GM10248 (cell line): ENCODE data around the gene CNEP1R1.

Experiments
- CTCF ChIA-PET: fragments of 300-600 bp; sonication (Branson Sonifier 250); formaldehyde crosslinking; extraction: SDS; loops from one replicate; lab custom pipeline; 2021; ENCODE audit warnings: antibody characterized with exemption; lab: Yijun Ruan, JAX
- POLR2A ChIA-PET: fragments of 350-650 bp; sonication (Branson Sonifier 250); formaldehyde crosslinking; extraction: SDS; loops from one replicate; lab custom pipeline; 2020; ENCODE audit warnings: antibody characterized with exemption; lab: Yijun Ruan, JAX
- DNase-seq: peaks from one replicate; pipeline ENCODE4 v3.0.0; 2012; ENCODE audit errors: extremely low spot score
- CTCF ChIP-seq: IDR thresholded peaks from 2 replicates; pipeline ENCODE4 v1.5.1; 2012; ENCODE audit warnings: mild to moderate bottlenecking, low read depth; ENCODE audit errors: extremely low read depth, missing control alignments, control extremely low read depth

Gene CNEP1R1

GRCh38 chr16:50001144-50001543 is 23.9 kb upstream of the CNEP1R1 start:
- DNase-seq = no peak
- TF ChIP-seq CTCF = no peak
- CTCF ChIA-PET = no interaction called here
- POLR2A ChIA-PET = no interaction called here

GRCh38 chr16:50002190-50002589 is 22.8 kb upstream of the CNEP1R1 start:
- ChIA-PET POLR2A (no interaction called here), CTCF (interaction anchor here (1.6 kb wide), 1 partner anchor 9 kb away, joined by 4 read pairs; no protein-coding TSS in a partner anchor)

GRCh38 chr16:50004239-50004638 is 20.8 kb upstream of the CNEP1R1 start:
- TF ChIP-seq CTCF = no peak
- ChIA-PET POLR2A (no interaction called here), CTCF (interaction anchor here (1.8 kb wide), 1 partner anchor 20 kb away, joined by 4 read pairs; the partner anchor contains the start of gene CNEP1R1)
- no peak for DNase-seq

More at GRCh38 chr16:50002190-50002589, 22.8 kb upstream of the CNEP1R1 start:
- no peak for TF ChIP-seq CTCF
- DNase-seq = no peak

GRCh38 chr16:50006964-50007363 is 18.1 kb upstream of the CNEP1R1 start:
- TF ChIP-seq CTCF = no peak
- no peak for DNase-seq
- ChIA-PET POLR2A (no interaction called here), CTCF (interaction anchor here (3.0 kb wide), 1 partner anchor 18 kb away, joined by 15 read pairs; the partner anchor contains the start of gene CNEP1R1)

- no peak for TF ChIP-seq CTCF
- POLR2A ChIA-PET = no interaction called here
These were observed 17.3 kb upstream of the CNEP1R1 start for GRCh38 chr16:50007744-50008143.

GRCh38 chr16:50010212-50010611 is 14.8 kb upstream of the CNEP1R1 start:
- ChIA-PET POLR2A (no interaction called here), CTCF (interaction anchor here (1.0 kb wide), 1 partner anchor 15 kb away, joined by 7 read pairs; the partner anchor contains the start of gene CNEP1R1)
- DNase-seq = no peak
- no peak for TF ChIP-seq CTCF

More at GRCh38 chr16:50007744-50008143, 17.3 kb upstream of the CNEP1R1 start:
- DNase-seq = no peak
- CTCF ChIA-PET = interaction anchor here (1.2 to 3.0 kb wide), 2 partner anchors 13 to 17 kb away, joined by 4 to 15 read pairs; partner anchors contain the start of gene CNEP1R1
